C4-2B (cell line): ENCODE measurements around the gene AHRR.
"Not testable (repeated sequence)": the region's sequence is repeated elsewhere in the genome, so short reads cannot be mapped to it uniquely, and the experiment has no call there.

Source experiments
- H3K27ac ChIP-seq: fragments of 450-650 bp; 2 replicates; pipeline ENCODE4 v1.5.1; 2017
- CTCF ChIP-seq: fragments of 450-650 bp; conservative IDR thresholded peaks from 2 replicates; pipeline ENCODE4 v1.5.1; 2017; ENCODE audit warnings: mild to moderate bottlenecking
- ZFX ChIP-seq: fragments of 450-650 bp; IDR thresholded peaks from 2 replicates; pipeline ENCODE4 v1.6.1; 2017

Gene AHRR

DNA sequence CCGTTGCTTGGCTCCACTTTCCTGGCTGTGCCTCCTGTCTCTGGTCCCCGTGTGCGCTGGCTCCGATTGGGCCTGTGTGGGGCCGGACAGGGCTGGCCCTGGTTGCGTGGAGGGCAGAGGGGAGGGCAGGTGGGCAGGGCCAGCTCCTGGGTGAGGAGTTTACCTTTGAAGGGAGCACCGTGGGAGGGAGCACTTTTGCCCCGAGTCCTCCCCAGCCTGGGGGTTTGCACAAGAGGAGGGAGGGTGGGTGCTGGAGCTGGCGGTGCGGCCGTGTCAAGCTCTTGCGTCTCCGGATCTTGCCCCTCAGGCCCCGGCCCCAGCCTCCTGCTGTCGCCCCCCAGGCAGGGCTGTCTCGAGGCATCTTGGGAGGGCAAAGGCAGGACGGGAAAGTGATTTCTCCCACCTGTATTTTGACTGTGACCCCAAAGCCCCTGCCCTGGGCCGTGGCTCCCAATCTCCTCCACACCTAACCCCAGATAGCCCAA is 73.2 kb downstream of the AHRR start:
- H3K27ac ChIP-seq, result no peak overlapping the region

GRCh38 chr5:395156-395920 is 73.8 kb downstream of the AHRR start:
- no peak overlapping the region for H3K27ac ChIP-seq
- TF ChIP-seq ZFX (no peak), CTCF (no peak)

More for the DNA sequence above, 73.2 kb downstream of the AHRR start:
- TF ChIP-seq CTCF (no peak), ZFX (no peak)

DNA sequence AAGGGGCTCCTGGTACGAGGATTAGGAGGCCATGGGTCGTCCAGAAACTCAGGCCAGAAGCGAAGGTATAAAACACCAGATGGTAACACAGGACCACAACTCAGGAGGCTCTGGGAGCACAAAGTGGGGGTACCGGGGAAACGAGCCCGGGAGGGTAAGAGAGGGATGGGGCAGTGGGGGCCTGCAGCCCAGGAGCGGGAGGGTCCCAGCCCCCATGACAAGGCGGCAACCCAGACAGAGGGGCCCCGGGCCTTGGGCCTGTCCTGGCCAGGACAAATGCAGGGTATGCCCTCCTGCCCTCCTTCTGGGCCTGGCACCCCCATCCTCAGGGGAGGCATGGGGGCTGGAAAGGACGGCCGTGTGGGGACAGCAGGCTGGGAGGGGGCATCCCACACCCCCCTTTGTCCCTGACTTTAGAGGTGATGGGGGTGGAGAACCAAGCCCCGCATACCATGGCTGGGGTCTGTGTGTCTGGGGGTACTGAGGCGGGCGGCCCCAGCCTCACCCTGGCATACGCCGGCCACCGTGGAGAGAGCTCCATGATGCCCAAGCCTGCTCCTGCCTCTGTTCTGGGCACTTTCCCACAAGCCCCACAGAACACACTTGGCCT is 74.5 kb downstream of the AHRR start:
- TF ChIP-seq CTCF (no peak), ZFX (no peak)
- no peak overlapping the region for H3K27ac ChIP-seq

DNA sequence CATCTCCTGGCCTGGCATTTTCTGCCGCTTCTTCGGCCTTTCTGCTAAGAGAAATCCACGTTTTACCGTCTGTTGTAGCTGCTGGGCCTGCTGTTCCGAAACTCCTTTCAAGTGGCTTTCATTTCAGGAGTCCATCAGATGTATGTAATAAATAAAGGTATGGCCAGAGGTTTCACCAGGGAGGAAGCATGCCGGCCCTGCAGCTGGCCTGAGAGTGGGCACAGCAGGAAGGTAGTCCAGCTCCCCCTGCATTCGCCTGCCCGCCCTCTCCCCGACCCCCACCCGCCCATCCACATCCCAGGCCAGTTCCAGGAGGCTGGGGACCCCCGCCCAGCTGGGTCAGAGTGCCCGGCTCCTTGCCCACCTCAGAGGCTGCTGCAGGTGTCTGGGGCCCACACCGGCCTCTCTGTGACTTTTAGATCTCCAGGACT is 75.0 kb downstream of the AHRR start:
- TF ChIP-seq ZFX (no peak), CTCF (no peak)
- H3K27ac ChIP-seq, result no peak overlapping the region

GRCh38 chr5:398141-398474 is 76.6 kb downstream of the AHRR start:
- not testable (repeated sequence) for H3K27ac ChIP-seq

GRCh38 chr5:398475-399295 is 77.2 kb downstream of the AHRR start:
- TF ChIP-seq CTCF (no peak), ZFX (no peak)
- no peak overlapping the region for H3K27ac ChIP-seq

- TF ChIP-seq CTCF (no peak), ZFX (no peak)
- H3K27ac ChIP-seq, result no peak overlapping the region
Measured at GRCh38 chr5:399296-400281, 78.1 kb downstream of the AHRR start.
